Colonic mucosa (tissue), 4 donors: Measurements from ENCODE around the gene MPST. TPM values are rescaled to one million over a fixed set of nuclear protein-coding genes. Genes with fewer than 3 reads are reported as not detected.

ENCODE experiments used
- DNase-seq: peaks from one replicate; pipeline ENCODE4 v3.0.0-alpha.2; 2020
- H3K27ac ChIP-seq: fragments of 200-600 bp; one replicate; pipeline ENCODE4 v1.8.0; 2021
- H3K27me3 ChIP-seq: fragments of 200-600 bp; one replicate; pipeline ENCODE4 v1.8.0; 2021
- H3K36me3 ChIP-seq: fragments of 200-600 bp; one replicate; pipeline ENCODE4 v1.8.0; 2021
- H3K4me1 ChIP-seq: fragments of 200-600 bp; one replicate; pipeline ENCODE4 v1.8.0; 2021; ENCODE audit warnings: mild to moderate bottlenecking
- H3K4me3 ChIP-seq: fragments of 200-600 bp; one replicate; pipeline ENCODE4 v1.8.0; 2021
- H3K9ac ChIP-seq, 2 donors: one replicate each; pipeline ENCODE4 v1.7.0; 2013; ENCODE audit warnings: control low read depth in 2 of 2, low read depth in 2 of 2, low read length in 2 of 2
- H3K9me3 ChIP-seq: fragments of 200-600 bp; one replicate; pipeline ENCODE4 v1.8.0; 2021
- intact Hi-C: fragments of 100-400 bp; cut with DNase I; formaldehyde crosslinking; loops from one replicate; pipeline ENCODE4 v1.14.1; 2022
- total RNA-seq, 2 donors: library from RNA; stranded (reverse); fragmentation: NEBNext Ultra II Directional in 1 of 2; extraction: Animal tissue kit (Norgen Biotek cat#: 25700) in 1 of 2; gene quantifications; one replicate each; pipeline ENCODE4 v1.2.1, GENCODE V29; 2021
- TF ChIP-seq, protein P1 (sequence below): fragments of 200-600 bp; IDR thresholded peaks from one replicate; pipeline ENCODE4 v1.8.0; 2022; ENCODE audit warnings: antibody characterized with exemption, mild to moderate bottlenecking
- donor health status: healthy.
- donor health status: DM: no; HTN: no; CAD: no.
- donor health status: DM: no; HTN: no; CAD: no.

Gene MPST
- total RNA-seq, 2 donors from 2014 or later: 217 to 259 TPM

DNA sequence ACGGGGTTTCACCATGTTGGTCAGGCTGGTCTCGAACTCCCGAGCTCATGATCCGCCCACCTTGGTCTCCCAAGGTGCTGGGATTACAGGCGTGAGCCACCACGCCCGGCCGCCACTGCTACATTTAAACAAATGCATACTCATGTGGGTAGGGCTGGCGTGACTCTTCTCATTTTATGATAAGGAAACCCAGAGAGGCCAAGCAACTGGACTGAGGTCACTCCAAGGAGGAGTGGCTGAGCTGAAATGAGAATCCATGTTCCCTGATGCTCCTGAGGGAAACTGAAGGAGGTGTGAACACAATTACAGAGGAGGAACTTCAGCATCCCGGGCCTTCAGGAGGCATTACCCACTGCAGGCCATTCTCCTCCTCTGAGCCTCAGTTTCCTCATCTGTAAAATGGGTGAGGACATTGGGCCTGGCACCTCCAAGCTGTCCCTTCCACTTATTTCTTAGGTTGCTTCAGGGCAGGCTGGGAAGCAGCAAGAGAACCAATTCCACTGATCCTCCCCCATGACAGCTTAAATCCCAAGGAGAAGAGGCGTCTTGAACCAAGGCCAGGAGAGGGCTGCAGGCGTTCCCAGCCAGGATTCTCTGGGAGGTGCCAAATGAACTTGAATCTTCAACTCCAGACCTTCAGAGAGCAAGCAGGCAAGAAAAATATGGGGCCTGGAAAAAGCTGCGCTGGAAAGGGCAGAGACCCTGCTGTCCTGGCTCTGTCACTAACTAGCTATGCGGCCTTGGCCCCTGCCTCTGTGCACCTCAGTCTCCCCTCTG, 3.2 kb upstream of the MPST start:
- DNase-seq: peak; percentile 89
- Histone ChIP-seq H3K4me1 (peaks cover 40% of the 10 kb centered on the region), H3K27me3 (no peaks in the 10 kb centered on the region), H3K9me3 (no peaks in the 10 kb centered on the region), H3K36me3 (no peaks in the 10 kb centered on the region), H3K9ac (peak overlapping the region; percentile 83 to 94), H3K4me3 (no peak overlapping the region), H3K27ac (peak overlapping the region; percentile 99)
- TF ChIP-seq, protein P1, sequence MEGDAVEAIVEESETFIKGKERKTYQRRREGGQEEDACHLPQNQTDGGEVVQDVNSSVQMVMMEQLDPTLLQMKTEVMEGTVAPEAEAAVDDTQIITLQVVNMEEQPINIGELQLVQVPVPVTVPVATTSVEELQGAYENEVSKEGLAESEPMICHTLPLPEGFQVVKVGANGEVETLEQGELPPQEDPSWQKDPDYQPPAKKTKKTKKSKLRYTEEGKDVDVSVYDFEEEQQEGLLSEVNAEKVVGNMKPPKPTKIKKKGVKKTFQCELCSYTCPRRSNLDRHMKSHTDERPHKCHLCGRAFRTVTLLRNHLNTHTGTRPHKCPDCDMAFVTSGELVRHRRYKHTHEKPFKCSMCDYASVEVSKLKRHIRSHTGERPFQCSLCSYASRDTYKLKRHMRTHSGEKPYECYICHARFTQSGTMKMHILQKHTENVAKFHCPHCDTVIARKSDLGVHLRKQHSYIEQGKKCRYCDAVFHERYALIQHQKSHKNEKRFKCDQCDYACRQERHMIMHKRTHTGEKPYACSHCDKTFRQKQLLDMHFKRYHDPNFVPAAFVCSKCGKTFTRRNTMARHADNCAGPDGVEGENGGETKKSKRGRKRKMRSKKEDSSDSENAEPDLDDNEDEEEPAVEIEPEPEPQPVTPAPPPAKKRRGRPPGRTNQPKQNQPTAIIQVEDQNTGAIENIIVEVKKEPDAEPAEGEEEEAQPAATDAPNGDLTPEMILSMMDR: no peak
- intact Hi-C loops: no loop called here

DNA sequence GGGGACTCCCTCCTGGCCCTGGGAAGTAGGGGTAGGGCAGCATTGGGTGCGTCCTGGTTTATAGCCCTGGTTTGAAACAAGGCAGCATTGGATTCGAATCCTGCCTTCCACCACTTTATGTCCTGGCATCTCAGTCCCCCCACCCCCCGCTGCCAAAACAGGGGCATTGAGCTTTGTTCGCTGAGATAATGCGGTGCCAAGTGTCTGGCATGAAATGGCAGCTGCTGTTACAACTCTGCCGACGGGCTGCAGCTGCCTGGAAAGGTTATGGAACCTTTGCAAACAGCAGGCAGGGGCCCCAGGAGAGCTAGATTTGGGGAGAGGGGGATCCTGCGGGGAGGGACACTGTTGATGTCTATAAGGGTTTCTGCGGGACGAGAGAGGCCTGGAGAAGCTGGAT, 2.2 kb upstream of the MPST start:
- DNase-seq: no peak

DNA sequence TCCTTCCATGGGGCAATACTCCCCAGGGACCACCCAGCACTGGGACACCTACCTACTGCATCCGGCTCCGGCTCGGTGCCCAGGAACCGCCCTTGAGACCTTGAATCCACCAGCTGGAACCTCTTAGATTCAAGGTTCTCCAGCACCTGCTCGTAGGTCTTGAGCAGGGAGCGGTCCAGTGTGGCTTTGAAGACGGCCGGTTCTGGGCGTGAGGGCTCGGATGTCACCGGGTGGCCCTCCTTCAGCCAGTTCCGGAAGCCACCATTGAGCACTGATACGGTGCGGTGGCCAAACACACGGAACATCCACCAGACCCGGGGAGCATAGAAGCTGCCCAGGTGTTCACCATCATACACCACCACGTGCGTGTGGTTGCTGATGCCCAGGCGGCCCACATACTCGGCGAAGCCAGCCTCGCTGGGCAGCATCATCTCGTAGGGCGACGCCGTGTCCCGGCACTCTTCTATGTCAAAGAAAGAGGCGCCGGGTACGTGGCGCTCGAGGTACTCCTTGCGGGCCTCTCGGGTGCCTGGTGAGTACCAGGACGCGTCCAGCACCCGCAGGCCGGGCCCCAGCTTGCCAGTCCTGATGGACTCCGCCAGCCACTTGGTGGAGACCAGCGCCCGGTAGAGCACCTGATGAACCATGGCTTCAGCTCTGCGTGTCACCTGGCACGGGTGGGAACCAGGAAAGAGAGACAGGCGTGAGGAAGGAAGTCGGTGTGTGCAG, 1.3 kb upstream of the MPST start:
- peak overlapping the region; percentile 99 for H3K27ac ChIP-seq
- DNase-seq: no peak
- peak overlapping the region; percentile 83 to 94 for H3K9ac ChIP-seq
- no peaks in the 10 kb centered on the region for H3K9me3 ChIP-seq
- no peaks in the 10 kb centered on the region for H3K27me3 ChIP-seq
- peak overlapping the region; percentile 87 for H3K4me3 ChIP-seq
- no peaks in the 10 kb centered on the region for H3K36me3 ChIP-seq
- TF ChIP-seq, protein P1: no peak
- intact Hi-C loops: no loop called here
- peaks cover 49% of the 10 kb centered on the region for H3K4me1 ChIP-seq

More for the DNA sequence above, 2.2 kb upstream of the MPST start:
- peaks cover 42% of the 10 kb centered on the region for H3K4me1 ChIP-seq
- intact Hi-C loops: no loop called here
- H3K27ac ChIP-seq: peak overlapping the region; percentile 99
- peak overlapping the region; percentile 87 for H3K4me3 ChIP-seq
- TF ChIP-seq, protein P1: no peak
- peak overlapping the region; percentile 83 to 94 for H3K9ac ChIP-seq
- no peaks in the 10 kb centered on the region for H3K27me3 ChIP-seq
- H3K9me3 ChIP-seq: no peaks in the 10 kb centered on the region
- H3K36me3 ChIP-seq: no peaks in the 10 kb centered on the region

DNA sequence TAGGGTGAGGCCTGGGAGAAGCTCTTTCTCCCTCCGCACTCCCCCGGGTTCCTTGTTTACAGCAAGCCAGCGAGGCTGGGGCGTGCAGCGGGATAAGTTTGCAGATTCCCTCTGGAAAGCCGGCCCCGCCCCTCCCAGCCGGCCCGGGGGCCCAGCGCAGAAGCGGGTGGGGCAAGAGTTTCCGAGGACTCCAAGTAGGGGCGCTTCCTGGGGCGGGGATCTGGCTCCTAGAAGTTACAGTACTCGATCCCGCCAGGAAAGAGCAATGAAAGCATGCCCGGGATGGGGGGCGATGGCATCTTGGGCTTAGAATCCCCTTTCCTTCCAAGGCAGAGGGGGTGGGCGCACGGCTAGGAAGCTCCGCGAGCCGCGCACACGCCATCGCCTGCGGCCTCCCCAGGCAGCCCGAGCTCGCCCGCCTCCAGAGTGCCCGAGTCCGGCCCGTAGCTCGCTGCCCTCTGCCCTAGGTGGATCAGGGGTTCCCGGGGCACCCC, 680 bp upstream of the MPST start:
- H3K27me3 ChIP-seq: no peaks in the 10 kb centered on the region
- peak overlapping the region; percentile 83 to 94 for H3K9ac ChIP-seq
- peak; percentile 89 for DNase-seq
- no peaks in the 10 kb centered on the region for H3K9me3 ChIP-seq
- H3K36me3 ChIP-seq: no peaks in the 10 kb centered on the region
- peak overlapping the region; percentile 87 for H3K4me3 ChIP-seq
- TF ChIP-seq, protein P1: no peak
- intact Hi-C loops: no loop called here
- H3K27ac ChIP-seq: peak overlapping the region; percentile 99
- H3K4me1 ChIP-seq: peaks cover 49% of the 10 kb centered on the region

DNA sequence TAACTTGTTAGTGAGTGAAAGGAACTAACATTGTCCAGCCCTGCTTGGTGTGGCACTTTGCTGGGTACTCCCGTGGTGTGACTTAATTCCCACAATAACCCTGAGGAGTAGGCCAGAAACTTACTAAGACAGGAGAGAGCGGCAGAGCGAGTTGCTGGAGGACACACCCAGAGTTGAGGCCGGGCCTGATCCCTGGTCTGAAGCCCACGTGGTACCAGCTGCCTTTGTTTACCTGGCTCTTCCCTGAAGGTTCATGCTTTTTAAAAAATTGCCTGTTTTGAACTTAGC, 594 bp downstream of the MPST start:
- Histone ChIP-seq H3K4me1 (peaks cover 43% of the 10 kb centered on the region), H3K9me3 (no peaks in the 10 kb centered on the region), H3K36me3 (no peaks in the 10 kb centered on the region), H3K4me3 (peak overlapping the region; percentile 87), H3K9ac (peak overlapping the region; percentile 94 to 97), H3K27ac (peak overlapping the region; percentile 99), H3K27me3 (no peaks in the 10 kb centered on the region)
- intact Hi-C loops: no loop called here
- TF ChIP-seq, protein P1: no peak
- DNase-seq: peak; percentile 80
